CD4-positive, CD25-positive, alpha-beta regulatory T cell (primary cell): ENCODE data around the gene COL6A5. TPM values are rescaled to one million over a fixed set of nuclear protein-coding genes. Genes with fewer than 3 reads are reported as not detected.

Experiments
- ATAC-seq, 2 donors: fragments of 150-1000 bp; cut with Tn5 transposase; one replicate each; pipeline ENCODE4 v1.10.0; 2021; ENCODE audit warnings: low read depth in 2 of 2, moderate number of reproducible peaks in 2 of 2, moderate library complexity in 1 of 2
- DNase-seq, 3 donors: peaks; one replicate each; pipeline versions ENCODE4 v3.0.0 to v3.0.0-alpha.2; 2012 to 2022; ENCODE audit warnings: mixed read lengths in 1 of 3
- H3K27ac ChIP-seq: one replicate; pipeline ENCODE4 v1.7.0; 2013; ENCODE audit warnings: mild to moderate bottlenecking, low read length; ENCODE audit not compliant: insufficient read depth, poor library complexity, severe bottlenecking
- H3K27me3 ChIP-seq: one replicate; pipeline ENCODE4 v1.7.0; 2013; ENCODE audit warnings: low read length; ENCODE audit not compliant: control insufficient read depth, insufficient read depth
- H3K36me3 ChIP-seq: one replicate; pipeline ENCODE4 v1.7.0; 2013; ENCODE audit warnings: mild to moderate bottlenecking, low read length, moderate library complexity; ENCODE audit not compliant: control insufficient read depth, insufficient read depth
- H3K4me1 ChIP-seq: 2 replicates; pipeline ENCODE4 v1.7.0; 2013; ENCODE audit warnings: mild to moderate bottlenecking, low read length; ENCODE audit not compliant: insufficient read depth, control insufficient read depth, poor library complexity, severe bottlenecking
- H3K4me3 ChIP-seq: one replicate; pipeline ENCODE4 v1.7.0; 2013; ENCODE audit warnings: low read depth, mild to moderate bottlenecking, low read length, moderate library complexity
- H3K9me3 ChIP-seq, 2 experiments: 1 replicate in 1 of 2; 2 replicates in 1 of 2; pipeline ENCODE4 v1.7.0; 2013; ENCODE audit warnings: low read length in 2 of 2, mild to moderate bottlenecking in 1 of 2, moderate library complexity in 1 of 2; ENCODE audit not compliant: control insufficient read depth in 2 of 2
- H3K27ac Mint-ChIP-seq, 3 donors: one replicate each; pipeline ENCODE4 v1.8.0; 2020 to 2022; ENCODE audit warnings: mild to moderate bottlenecking in 3 of 3, mixed read lengths in 3 of 3, moderate library complexity in 2 of 3
- H3K27me3 Mint-ChIP-seq: one replicate; pipeline ENCODE4 v1.8.0; 2022; ENCODE audit warnings: mild to moderate bottlenecking, mixed read lengths
- H3K36me3 Mint-ChIP-seq: one replicate; pipeline ENCODE4 v1.8.0; 2020; ENCODE audit warnings: mixed read lengths
- H3K4me1 Mint-ChIP-seq, 4 donors: one replicate each; pipeline ENCODE4 v1.8.0; 2020 to 2022; ENCODE audit warnings: mixed read lengths in 4 of 4, mild to moderate bottlenecking in 1 of 4
- H3K4me3 Mint-ChIP-seq, 4 donors: one replicate each; pipeline ENCODE4 v1.8.0; 2020 to 2022; ENCODE audit warnings: mild to moderate bottlenecking in 4 of 4, mixed read lengths in 4 of 4, moderate library complexity in 3 of 4
- H3K9me3 Mint-ChIP-seq, 7 donors: one replicate each; pipeline ENCODE4 v1.8.0; 2020 to 2022; ENCODE audit warnings: mixed read lengths in 7 of 7, mild to moderate bottlenecking in 3 of 7, moderate library complexity in 2 of 7
- polyA plus RNA-seq, 4 donors: library from polyadenylated mRNA; unstranded; fragments of 300-500 nt; fragmentation: Illumina TruSeq; gene quantifications; one replicate each; pipeline ENCODE4 v1.2.3, GENCODE V29; 2021
- total RNA-seq: library from RNA; stranded (reverse); gene quantifications from one replicate; pipeline ENCODE4 v1.2.3, GENCODE V29; 2022

Gene COL6A5
- total and polyA plus RNA-seq, 5 donors from 2014 or later = not detected

DNA sequence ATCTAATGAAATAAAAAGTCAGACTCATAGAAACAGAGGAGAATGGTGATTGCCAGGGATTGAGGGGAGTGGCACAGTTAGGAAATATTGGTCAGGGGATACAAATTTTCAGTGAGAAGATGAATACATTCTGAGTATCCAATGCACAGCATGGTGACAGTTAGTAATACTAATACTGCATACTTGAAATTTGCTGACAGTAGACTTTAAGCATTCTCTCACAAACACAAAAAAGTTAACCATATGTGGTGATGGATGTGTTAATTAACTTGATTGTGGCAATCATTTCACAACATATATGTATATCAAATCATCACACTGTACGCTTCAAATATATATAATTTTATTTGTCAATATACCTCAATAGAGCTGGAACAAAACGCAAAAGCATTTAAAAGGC is 162.3 kb downstream of the COL6A5 start:
- no peaks in the 10 kb centered on the region for H3K4me1 ChIP-seq
- peaks cover 27% of the 10 kb centered on the region for H3K27me3 Mint-ChIP-seq
- H3K9me3 ChIP-seq = no peaks in the 10 kb centered on the region
- H3K27ac Mint-ChIP-seq = no peak overlapping the region
- H3K4me3 ChIP-seq = no peak overlapping the region
- H3K9me3 Mint-ChIP-seq = peaks cover 0 to 3% (median 0%) of the 10 kb centered on the region in 7 donors
- no peaks in the 10 kb centered on the region for H3K4me1 Mint-ChIP-seq
- H3K36me3 ChIP-seq = no peaks in the 10 kb centered on the region
- ATAC-seq (no peak), DNase-seq (no peak)
- H3K27me3 ChIP-seq = no peaks in the 10 kb centered on the region
- H3K4me3 Mint-ChIP-seq = no peak overlapping the region
- no peak overlapping the region for H3K27ac ChIP-seq
- H3K36me3 Mint-ChIP-seq = no peaks in the 10 kb centered on the region

GRCh38 chr3:130509008-130509407 is 163.5 kb downstream of the COL6A5 start:
- Mint-ChIP-seq H3K27me3 (peaks cover 27% of the 10 kb centered on the region), H3K27ac (no peak overlapping the region), H3K9me3 (peaks cover 0 to 3% (median 0%) of the 10 kb centered on the region in 7 donors), H3K4me3 (no peak overlapping the region), H3K4me1 (no peaks in the 10 kb centered on the region), H3K36me3 (no peaks in the 10 kb centered on the region)
- ATAC-seq = no peak
- Histone ChIP-seq H3K27me3 (no peaks in the 10 kb centered on the region), H3K4me1 (no peaks in the 10 kb centered on the region), H3K9me3 (no peaks in the 10 kb centered on the region), H3K4me3 (no peak overlapping the region), H3K36me3 (no peaks in the 10 kb centered on the region), H3K27ac (no peak overlapping the region)
- no peak for DNase-seq

GRCh38 chr3:130514681-130515080 is 169.2 kb downstream of the COL6A5 start:
- H3K27me3 Mint-ChIP-seq = peaks cover 27% of the 10 kb centered on the region
- peaks cover 0 to 2% (median 0%) of the 10 kb centered on the region in 4 donors for H3K4me1 Mint-ChIP-seq
- H3K27ac ChIP-seq = no peak overlapping the region

GRCh38 chr3:130515755-130516154 is 170.3 kb downstream of the COL6A5 start:
- DNase-seq (no peak), ATAC-seq (no peak)
- no peak overlapping the region for H3K27ac Mint-ChIP-seq
- peaks cover 9% of the 10 kb centered on the region for H3K27me3 ChIP-seq
- H3K9me3 Mint-ChIP-seq = peaks cover 0 to 4% (median 0%) of the 10 kb centered on the region in 7 donors
- H3K9me3 ChIP-seq = no peaks in the 10 kb centered on the region
- H3K27ac ChIP-seq = no peak overlapping the region
- H3K27me3 Mint-ChIP-seq = peaks cover 18% of the 10 kb centered on the region
- H3K36me3 ChIP-seq = no peaks in the 10 kb centered on the region
- no peaks in the 10 kb centered on the region for H3K4me1 ChIP-seq
- H3K4me3 Mint-ChIP-seq = no peak overlapping the region
- no peak overlapping the region for H3K4me3 ChIP-seq
- peaks cover 0 to 2% (median 0%) of the 10 kb centered on the region in 4 donors for H3K4me1 Mint-ChIP-seq
- no peaks in the 10 kb centered on the region for H3K36me3 Mint-ChIP-seq

More at GRCh38 chr3:130514681-130515080, 169.2 kb downstream of the COL6A5 start:
- no peak overlapping the region for H3K4me3 ChIP-seq
- H3K4me1 ChIP-seq = no peaks in the 10 kb centered on the region
- no peaks in the 10 kb centered on the region for H3K36me3 ChIP-seq
- ATAC-seq (no peak), DNase-seq (no peak)
- H3K27me3 ChIP-seq = peaks cover 9% of the 10 kb centered on the region
- H3K27ac Mint-ChIP-seq = no peak overlapping the region
- H3K9me3 ChIP-seq = no peaks in the 10 kb centered on the region
- H3K36me3 Mint-ChIP-seq = no peaks in the 10 kb centered on the region
- H3K9me3 Mint-ChIP-seq = peaks cover 0 to 4% (median 0%) of the 10 kb centered on the region in 7 donors
- H3K4me3 Mint-ChIP-seq = no peak overlapping the region

- H3K27me3 Mint-ChIP-seq = peaks cover 18% of the 10 kb centered on the region
- no peaks in the 10 kb centered on the region for H3K4me1 ChIP-seq
These were observed 171.4 kb downstream of the COL6A5 start, which contains the start of gene COL6A6 for GRCh38 chr3:130516645-130517512. Gene COL6A6, plus strand, starts transcription at chr3:130517177. Its CDS starts 43,188 bp downstream, at chr3:130560365.

DNA sequence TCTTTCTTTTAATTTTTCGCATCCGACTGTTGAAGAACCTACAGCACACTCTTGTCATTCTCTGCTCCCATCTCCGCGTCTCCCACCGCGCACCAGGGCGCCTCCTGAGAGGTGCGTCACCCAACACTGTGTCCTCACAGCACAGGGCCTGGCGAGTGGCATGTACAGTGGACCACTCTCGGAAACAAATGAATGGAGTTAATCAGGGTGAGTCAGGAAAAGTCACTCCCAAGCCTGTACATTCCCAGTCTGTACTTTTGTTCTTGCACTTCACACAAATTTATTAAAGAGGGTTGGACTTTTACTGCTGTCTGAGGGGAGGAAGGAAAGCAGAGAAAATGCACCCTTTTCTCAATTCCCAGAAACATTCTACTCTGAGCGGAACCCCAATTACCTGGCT is 172.1 kb downstream of the COL6A5 start:
- no peaks in the 10 kb centered on the region for H3K9me3 ChIP-seq
- no peak for ATAC-seq
- no peak overlapping the region for H3K27ac ChIP-seq
- no peaks in the 10 kb centered on the region for H3K36me3 Mint-ChIP-seq
- H3K27ac Mint-ChIP-seq = no peak overlapping the region
- no peaks in the 10 kb centered on the region for H3K36me3 ChIP-seq
- no peaks in the 10 kb centered on the region for H3K4me1 ChIP-seq
- H3K4me1 Mint-ChIP-seq = peaks cover 0 to 2% (median 0%) of the 10 kb centered on the region in 4 donors
- H3K27me3 ChIP-seq = peaks cover 9% of the 10 kb centered on the region
- peaks cover 0 to 4% (median 0%) of the 10 kb centered on the region in 7 donors for H3K9me3 Mint-ChIP-seq
- H3K4me3 ChIP-seq = no peak overlapping the region
- peaks cover 18% of the 10 kb centered on the region for H3K27me3 Mint-ChIP-seq
- no peak for DNase-seq
- no peak overlapping the region for H3K4me3 Mint-ChIP-seq

More at GRCh38 chr3:130516645-130517512, 171.4 kb downstream of the COL6A5 start, which contains the start of gene COL6A6:
- no peaks in the 10 kb centered on the region for H3K9me3 ChIP-seq
- no peak within 1 kb of the TSS for H3K27ac ChIP-seq
- no peak within 1 kb of the TSS for H3K4me3 ChIP-seq
- Mint-ChIP-seq H3K9me3 (peaks cover 0 to 4% (median 0%) of the 10 kb centered on the region in 7 donors), H3K4me3 (no peak within 1 kb of the TSS), H3K4me1 (peaks cover 0 to 2% (median 0%) of the 10 kb centered on the region in 4 donors), H3K27ac (no peak within 1 kb of the TSS), H3K36me3 (no peaks in the 10 kb centered on the region)
- H3K36me3 ChIP-seq = no peaks in the 10 kb centered on the region
- ATAC-seq = no peak
- H3K27me3 ChIP-seq = peaks cover 9% of the 10 kb centered on the region
- DNase-seq = no peak

DNA sequence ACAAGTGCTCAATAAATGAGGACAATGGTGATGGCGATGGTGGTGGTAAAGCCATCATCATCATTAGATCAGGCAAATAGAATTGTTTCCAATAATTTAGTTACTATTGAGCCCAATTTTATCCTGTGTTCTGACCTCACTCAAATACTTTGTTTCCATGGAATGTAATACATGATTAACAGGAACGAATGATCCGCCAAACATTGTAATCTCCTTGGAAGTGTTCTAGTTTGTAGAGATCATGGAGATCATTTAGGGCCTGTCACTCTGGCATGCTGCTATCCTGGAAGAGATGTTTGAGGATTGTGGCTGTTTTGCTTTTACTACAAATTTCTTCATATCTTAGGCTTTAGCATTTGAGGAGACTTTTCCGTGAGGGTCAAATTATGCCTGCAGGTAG is 174.3 kb downstream of the COL6A5 start:
- Histone ChIP-seq H3K27me3 (peaks cover 9% of the 10 kb centered on the region), H3K36me3 (no peaks in the 10 kb centered on the region), H3K4me1 (no peaks in the 10 kb centered on the region), H3K9me3 (no peaks in the 10 kb centered on the region), H3K4me3 (no peak overlapping the region), H3K27ac (no peak overlapping the region)
- DNase-seq (no peak), ATAC-seq (no peak)
- Mint-ChIP-seq H3K4me3 (no peak overlapping the region), H3K9me3 (peaks cover 0 to 2% (median 0%) of the 10 kb centered on the region in 7 donors), H3K27ac (no peak overlapping the region), H3K27me3 (peaks cover 21% of the 10 kb centered on the region), H3K36me3 (peaks cover 5% of the 10 kb centered on the region), H3K4me1 (peaks cover 0 to 2% (median 0%) of the 10 kb centered on the region in 4 donors)
